ENCODE data around the gene TRIM40. TPM values are rescaled to one million over a fixed set of nuclear protein-coding genes. Genes with fewer than 3 reads are reported as not detected.
"Not testable (repeated sequence)": the region's sequence is repeated elsewhere in the genome, so short reads cannot be mapped to it uniquely, and the experiment has no call there.

The TRIM40 gene
- total RNA-seq, 1 donor from 2014 or later, result not detected

DNA sequence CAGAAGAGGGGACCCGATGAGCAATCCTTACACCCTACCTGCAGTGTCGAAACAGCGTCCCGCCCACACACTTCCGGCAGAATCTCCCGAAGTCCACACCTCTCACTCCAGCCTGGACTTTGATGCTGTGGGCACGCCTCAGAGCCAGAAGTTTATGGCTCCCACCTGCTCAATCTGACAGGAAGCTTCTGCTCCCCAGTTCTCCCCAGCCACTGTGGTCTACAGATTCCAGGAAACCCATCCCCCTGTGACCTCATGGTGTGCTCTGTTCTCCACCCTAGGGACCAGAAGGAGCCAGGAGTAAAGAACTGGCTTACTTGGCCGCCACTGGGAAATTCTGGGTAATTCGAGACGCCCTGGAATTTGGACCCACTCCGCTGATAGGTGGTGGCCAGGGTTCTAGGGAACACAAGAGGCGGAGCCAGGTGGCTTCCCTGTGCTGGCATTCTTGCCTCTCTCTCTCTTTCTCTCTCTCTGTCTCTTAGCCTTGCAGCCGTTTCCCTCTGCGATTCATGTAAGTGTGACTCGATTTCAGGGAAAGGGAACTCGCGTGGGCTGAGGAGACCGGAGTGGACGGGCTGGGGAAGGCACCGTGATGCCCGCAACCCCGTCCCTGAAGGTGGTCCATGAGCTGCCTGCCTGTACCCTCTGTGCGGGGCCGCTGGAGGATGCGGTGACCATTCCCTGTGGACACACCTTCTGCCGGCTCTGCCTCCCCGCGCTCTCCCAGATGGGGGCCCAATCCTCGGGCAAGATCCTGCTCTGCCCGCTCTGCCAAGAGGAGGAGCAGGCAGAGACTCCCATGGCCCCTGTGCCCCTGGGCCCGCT lies 27.4 kb downstream of the TRIM40 start, which contains the start of gene TRIM15:
Gene TRIM15, plus strand, starts transcription at position 457 of the 828 bp plus-strand sequence. Its CDS starts 139 bp downstream, at position 596.
- no peak for DNase-seq (ENCODE audit: low read depth, low spot score)

- no peak for DNase-seq (ENCODE audit: low read depth, low spot score)
Observed at GRCh38 chr6:30163918-30164654, 28.1 kb downstream of the TRIM40 start.

DNA sequence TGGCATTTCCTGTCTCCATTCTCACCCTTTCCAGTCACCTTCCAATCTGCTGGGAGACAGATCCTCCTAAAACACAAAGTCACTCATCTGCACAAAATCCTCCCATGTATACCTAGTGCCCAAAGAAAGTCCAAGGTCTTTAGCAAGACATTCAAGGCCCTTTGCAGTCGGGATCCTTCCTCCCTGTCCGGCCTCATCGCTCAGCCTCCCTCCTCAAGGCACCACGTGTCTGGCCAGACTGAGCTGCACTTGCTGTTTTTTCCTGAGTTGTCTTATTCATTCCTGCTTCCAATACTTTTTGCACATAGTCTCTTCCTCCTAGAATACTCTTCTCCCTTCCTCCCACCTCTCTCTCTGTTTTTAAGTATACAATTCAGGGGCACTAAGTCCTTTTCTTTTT lies 28.8 kb downstream of the TRIM40 start:
- DNase-seq (ENCODE audit: low read depth, low spot score), result no peak

DNA sequence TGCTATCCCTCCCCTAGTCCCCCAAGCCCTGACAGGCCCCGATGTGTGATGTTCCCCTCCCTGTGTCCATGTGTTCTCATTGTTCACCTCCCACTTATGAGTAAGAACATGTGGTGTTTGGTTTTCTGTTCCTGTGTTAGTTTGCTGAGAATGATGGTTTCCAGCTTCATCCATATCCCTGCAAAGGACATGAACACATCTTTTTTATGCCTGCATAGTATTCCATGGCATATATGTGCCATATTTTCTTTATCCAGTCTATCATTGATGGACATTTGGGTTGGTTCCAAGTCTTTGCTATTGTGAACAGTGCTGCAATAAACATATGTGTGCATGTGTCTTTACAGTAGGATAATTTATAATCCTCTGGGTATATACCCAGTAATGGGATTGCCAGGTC lies 29.3 kb downstream of the TRIM40 start:
- not testable (repeated sequence) for DNase-seq (ENCODE audit: low read depth, low spot score)

DNA sequence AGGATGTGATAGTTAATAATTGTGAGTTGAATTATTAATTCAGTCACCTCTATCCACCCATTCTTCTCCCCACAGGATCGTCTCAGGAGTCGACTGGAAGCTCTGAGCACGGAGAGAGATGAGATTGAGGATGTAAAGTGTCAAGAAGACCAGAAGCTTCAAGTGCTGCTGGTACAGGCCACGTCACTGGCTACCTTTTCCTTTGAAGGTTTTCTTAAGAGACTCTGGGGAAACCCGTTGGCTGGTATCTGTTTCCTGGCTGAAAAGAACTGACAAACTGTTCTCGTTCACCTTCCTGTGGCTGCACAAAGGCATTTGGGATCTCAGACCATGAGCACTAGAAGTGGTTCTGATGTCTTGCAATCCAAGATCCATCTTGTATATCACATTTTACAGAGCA lies 31.2 kb downstream of the TRIM40 start:
- no peak for DNase-seq (ENCODE audit: low read depth, low spot score)

GRCh38 chr6:30168741-30169140 lies 32.8 kb downstream of the TRIM40 start:
- DNase-seq (ENCODE audit: low read depth, low spot score), result no peak

DNA sequence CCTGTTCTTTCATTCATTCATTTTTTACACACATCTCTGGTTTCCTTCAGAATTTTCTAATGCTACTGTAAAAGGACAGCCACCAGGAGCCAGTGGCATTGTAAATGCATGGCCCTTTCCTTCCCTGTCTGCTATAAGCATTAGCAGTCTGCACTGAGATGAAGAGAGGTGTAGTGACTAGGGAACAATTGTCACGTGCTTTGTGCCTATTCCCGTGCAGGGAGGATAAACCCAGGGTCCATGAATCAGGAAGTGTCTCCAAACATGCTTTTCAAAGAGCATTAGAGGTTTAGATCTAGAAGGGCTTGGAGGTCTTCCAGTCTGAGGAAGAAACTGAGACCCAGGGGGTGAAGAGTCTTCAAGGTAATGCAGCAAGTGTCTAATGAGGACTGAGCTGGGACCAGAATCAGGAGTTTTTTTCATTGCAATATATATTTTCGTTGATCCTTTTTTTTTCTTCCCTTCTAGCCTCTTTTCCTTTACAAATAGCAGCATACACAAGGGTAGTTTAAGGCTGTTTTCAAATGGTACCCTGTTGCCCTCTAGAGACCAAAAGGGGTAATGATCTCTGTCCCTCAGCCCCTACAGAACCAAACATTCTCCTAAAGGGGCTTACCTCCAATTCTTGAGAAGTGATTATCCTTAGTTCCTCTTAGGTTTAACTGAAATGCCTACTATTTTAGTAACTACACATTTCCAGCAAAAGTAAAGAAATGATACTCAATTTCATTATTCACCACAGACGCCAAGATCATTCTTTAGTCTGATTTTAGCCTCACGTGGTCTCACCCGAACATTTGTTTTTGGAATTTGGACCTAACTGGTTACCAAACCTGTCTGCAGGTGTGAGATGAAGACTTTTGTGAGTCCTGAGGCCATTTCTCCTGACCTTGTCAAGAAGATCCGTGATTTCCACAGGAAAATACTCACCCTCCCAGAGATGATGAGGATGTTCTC lies 34.0 kb downstream of the TRIM40 start:
- DNase-seq (ENCODE audit: low read depth, low spot score), result no peak

DNA sequence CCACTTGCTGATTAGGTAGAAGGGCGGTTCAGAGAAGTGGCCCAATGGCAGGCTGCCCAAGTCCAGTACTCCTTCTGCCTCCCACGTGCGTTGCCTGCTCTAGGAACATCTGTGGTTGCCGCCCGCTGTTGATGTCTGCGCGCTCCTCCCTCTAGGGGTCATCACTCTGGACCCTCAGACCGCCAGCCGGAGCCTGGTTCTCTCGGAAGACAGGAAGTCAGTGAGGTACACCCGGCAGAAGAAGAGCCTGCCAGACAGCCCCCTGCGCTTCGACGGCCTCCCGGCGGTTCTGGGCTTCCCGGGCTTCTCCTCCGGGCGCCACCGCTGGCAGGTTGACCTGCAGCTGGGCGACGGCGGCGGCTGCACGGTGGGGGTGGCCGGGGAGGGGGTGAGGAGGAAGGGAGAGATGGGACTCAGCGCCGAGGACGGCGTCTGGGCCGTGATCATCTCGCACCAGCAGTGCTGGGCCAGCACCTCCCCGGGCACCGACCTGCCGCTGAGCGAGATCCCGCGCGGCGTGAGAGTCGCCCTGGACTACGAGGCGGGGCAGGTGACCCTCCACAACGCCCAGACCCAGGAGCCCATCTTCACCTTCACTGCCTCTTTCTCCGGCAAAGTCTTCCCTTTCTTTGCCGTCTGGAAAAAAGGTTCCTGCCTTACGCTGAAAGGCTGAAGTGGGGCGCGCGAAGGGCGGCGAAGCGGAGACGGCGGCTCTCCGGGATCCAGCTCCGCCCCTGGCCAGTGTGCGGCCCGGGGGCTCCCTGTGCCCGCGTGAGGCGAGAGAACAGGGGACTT lies 35.9 kb downstream of the TRIM40 start:
- DNase-seq (ENCODE audit: low read depth, low spot score), result no peak

GRCh38 chr6:30172681-30173080 lies 36.7 kb downstream of the TRIM40 start:
- no peak for DNase-seq (ENCODE audit: low read depth, low spot score)

GRCh38 chr6:30175765-30176164 lies 39.8 kb downstream of the TRIM40 start:
- no peak for DNase-seq (ENCODE audit: low read depth, low spot score)

- no peak for DNase-seq (ENCODE audit: low read depth, low spot score)
Observed at GRCh38 chr6:30178837-30179236, 42.9 kb downstream of the TRIM40 start.

GRCh38 chr6:30180145-30180544 lies 44.2 kb downstream of the TRIM40 start:
- DNase-seq (ENCODE audit: low read depth, low spot score), result no peak

- DNase-seq (ENCODE audit: low read depth, low spot score), result no peak
Observed at GRCh38 chr6:30184417-30185031, 48.6 kb downstream of the TRIM40 start.

DNA sequence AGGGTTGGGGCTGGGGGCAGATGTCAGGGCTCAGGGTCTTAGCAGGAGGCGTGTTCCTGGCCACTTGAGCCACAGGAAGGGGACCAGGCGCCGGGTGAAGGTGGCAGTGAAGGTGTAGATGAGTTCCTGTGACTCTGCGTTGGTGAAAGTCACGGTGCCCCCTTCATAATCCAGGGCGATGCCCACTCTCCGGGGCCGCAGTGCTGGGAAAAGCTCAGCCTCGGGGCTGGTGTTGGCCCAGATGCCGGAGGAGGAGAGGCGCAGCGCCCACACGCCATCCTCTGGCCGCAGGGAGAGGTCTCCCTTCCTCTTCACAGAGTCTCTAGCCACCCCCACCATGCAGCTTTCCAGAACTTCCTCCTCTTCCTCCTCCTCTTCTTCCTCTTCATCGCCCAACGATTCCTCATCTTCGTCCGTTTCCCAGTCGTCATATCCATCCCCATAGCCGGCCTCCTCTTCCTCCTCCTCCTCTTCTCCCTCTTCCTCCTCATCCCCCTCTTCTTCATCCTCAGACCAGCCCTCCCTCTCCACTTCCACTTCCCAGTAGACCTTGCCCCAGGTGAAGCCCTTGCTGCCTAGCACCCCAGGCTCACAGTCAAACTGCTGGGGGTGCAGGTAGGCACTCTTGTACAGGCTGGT lies 50.0 kb downstream of the TRIM40 start:
- no peak for DNase-seq (ENCODE audit: low read depth, low spot score)

GRCh38 chr6:30188541-30188940 lies 52.6 kb downstream of the TRIM40 start:
- no peak for DNase-seq (ENCODE audit: low read depth, low spot score)

DNA sequence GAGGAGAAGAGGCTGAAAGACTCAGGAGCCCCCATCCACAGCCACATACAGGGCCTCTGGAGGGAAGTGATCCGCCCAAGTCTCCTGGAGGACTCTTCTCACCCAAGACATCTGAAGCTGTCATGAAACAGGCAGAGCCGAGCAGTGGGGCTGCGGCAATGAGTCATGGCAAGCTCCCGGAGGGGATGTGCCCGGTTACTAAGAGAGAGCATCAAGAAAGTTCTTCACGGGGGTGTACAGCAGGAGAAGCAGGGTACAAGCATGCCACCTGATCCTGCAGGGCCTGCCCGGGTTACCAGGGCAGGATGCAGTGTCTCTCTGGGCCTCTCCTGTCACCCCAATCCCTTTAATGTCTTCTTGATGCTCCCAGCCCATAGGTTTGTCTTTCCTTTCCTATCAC lies 56.1 kb downstream of the TRIM40 start:
- no peak for DNase-seq (ENCODE audit: low read depth, low spot score)

- DNase-seq (ENCODE audit: low read depth, low spot score), result no peak
Observed at GRCh38 chr6:30194797-30195690, 59.1 kb downstream of the TRIM40 start.

GRCh38 chr6:30195951-30196350 lies 60.0 kb downstream of the TRIM40 start:
- DNase-seq (ENCODE audit: low read depth, low spot score), result no peak

- no peak for DNase-seq (ENCODE audit: low read depth, low spot score)
Observed at GRCh38 chr6:30196376-30196775, 60.4 kb downstream of the TRIM40 start.

Measured in pulmonary artery endothelial cell (primary cell).